Measurements from ENCODE around the gene WDR18. TPM values are rescaled to one million over a fixed set of nuclear protein-coding genes. Genes with fewer than 3 reads are reported as not detected.

The WDR18 gene
- total RNA-seq, 6 experiments from 2014 or later, result 47.5 to 55.8 (median 51.3) TPM

DNA sequence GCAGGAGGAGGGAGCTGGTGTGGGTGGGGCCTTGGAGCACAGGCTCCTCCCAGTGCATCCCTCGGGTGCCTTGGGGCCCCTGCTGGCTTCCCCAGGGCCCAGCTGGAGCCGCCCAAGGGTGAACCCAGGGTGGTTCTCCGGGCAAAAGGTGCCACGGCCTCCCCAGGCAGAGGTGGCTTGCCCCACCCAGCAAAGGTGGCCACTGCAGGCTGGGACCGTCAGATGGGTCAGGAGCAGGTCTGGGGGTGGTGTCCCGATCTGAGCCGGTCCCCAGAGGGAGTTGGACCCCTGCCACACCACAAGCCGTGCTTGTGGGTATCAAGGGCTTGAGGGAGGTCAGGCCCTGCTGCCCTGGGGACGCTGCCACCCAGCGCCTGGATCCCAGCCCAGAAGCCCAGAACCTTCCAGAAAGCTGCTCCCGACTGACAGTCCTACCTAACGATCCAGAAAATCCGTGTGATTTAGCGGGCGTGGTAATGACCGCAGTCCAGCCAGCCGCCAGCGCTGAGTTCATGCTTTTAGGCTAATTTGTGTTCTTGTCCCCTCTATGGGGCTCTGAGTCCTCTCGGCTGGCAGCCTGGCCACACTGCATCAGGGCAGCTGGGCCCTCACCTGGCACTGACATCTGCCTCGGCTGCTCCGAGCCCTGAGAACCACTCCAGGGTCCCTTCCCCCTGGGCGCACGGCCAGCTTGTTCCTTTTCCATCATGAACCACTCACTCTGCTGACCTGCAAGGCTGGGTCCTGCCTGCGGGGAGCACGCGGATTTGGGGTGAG lies 11.1 kb downstream of the WDR18 start:
- Mint-ChIP-seq H3K9me3 (no peaks in the 10 kb centered on the region), H3K4me3 (no peak overlapping the region), H3K27ac (no peak overlapping the region), H3K36me3 (ENCODE audit: low read depth) (peaks cover 4% of the 10 kb centered on the region; the same call in 1 of the 2 replicates), H3K4me1 (ENCODE audit: low read depth) (peaks cover 5% of the 10 kb centered on the region; the same call in 1 of the 2 replicates), H3K27me3 (ENCODE audit: insufficient read depth) (peaks cover 21% of the 10 kb centered on the region)
- TF ChIP-seq, protein P1, sequence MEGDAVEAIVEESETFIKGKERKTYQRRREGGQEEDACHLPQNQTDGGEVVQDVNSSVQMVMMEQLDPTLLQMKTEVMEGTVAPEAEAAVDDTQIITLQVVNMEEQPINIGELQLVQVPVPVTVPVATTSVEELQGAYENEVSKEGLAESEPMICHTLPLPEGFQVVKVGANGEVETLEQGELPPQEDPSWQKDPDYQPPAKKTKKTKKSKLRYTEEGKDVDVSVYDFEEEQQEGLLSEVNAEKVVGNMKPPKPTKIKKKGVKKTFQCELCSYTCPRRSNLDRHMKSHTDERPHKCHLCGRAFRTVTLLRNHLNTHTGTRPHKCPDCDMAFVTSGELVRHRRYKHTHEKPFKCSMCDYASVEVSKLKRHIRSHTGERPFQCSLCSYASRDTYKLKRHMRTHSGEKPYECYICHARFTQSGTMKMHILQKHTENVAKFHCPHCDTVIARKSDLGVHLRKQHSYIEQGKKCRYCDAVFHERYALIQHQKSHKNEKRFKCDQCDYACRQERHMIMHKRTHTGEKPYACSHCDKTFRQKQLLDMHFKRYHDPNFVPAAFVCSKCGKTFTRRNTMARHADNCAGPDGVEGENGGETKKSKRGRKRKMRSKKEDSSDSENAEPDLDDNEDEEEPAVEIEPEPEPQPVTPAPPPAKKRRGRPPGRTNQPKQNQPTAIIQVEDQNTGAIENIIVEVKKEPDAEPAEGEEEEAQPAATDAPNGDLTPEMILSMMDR (IDR thresholded peaks at IDR 0.05), result no peak
- no peak for DNase-seq

DNA sequence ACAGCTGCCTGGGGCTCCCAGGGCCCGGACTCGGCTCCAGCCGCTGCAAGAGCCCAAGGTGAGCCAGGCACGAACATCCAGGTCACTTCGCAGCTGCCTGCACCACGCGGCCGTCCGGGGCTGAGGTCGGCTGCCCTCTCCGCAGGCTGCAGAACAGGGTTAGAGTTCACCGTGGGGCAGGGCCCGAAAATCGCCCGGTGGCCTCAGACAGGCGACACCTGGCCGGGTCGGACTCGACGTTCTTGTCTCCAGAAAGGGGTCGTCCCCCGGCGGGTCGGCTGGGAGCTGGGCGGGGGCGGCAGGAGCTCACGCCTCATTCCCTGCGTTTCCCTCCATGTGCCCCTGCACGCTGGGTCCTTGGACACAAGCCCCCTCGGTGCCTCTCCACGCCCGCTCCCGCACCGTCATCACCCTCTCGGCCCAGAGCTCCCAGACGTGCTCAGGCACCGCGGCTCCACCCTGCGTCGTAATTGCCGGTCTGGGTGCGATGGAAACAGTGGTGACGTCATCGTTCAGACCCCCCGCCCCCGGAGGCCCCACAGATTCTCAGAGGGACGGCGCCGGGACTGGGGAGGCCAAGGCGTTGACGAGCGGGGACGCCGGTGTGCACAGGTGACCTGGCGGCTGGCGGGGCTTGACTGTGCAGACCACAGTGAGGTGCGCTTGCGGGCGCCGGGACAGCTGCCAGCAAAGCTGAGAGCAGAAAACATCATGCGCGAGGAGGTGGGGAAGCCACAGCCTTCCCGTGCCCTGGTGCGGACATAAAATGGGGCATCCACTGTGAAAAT lies 12.1 kb downstream of the WDR18 start:
- TF ChIP-seq, protein P1 (IDR thresholded peaks at IDR 0.05), result no peak
- Mint-ChIP-seq H3K27me3 (ENCODE audit: insufficient read depth) (peaks cover 21% of the 10 kb centered on the region), H3K4me1 (ENCODE audit: low read depth) (peaks cover 5% of the 10 kb centered on the region; the same call in 1 of the 2 replicates), H3K27ac (no peak overlapping the region), H3K9me3 (no peaks in the 10 kb centered on the region), H3K4me3 (peak overlapping the region; percentile 59), H3K36me3 (ENCODE audit: low read depth) (peaks cover 4% of the 10 kb centered on the region; the same call in 1 of the 2 replicates)
- DNase-seq, result peak; percentile 45

DNA sequence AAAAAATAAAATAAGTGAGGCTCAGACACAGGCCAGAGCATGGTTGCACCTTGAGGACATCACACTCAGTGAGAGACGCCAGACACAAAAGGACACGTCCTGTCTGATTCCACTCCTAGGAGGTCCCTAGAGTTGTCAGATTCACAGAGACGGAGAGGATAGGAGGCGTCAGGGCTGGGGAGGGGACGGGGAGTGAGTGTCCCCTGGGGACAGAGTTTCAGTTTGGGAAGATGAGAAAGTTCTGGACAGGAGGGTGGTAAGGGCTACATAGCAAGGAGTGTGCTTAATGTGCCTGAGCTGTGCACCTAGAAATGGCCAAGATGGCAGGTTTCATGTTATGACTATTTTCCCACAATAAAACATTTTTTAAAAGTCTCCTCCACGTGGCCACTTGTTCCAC lies 13.9 kb downstream of the WDR18 start:
- TF ChIP-seq, protein P1 (IDR thresholded peaks at IDR 0.05), result no peak
- DNase-seq, result no peak
- Mint-ChIP-seq H3K27ac (no peak overlapping the region), H3K27me3 (ENCODE audit: insufficient read depth) (peaks cover 21% of the 10 kb centered on the region), H3K4me1 (ENCODE audit: low read depth) (peaks cover 5% of the 10 kb centered on the region; the same call in 1 of the 2 replicates), H3K4me3 (no peak overlapping the region), H3K9me3 (no peaks in the 10 kb centered on the region), H3K36me3 (ENCODE audit: low read depth) (no peaks in the 10 kb centered on the region)

DNA sequence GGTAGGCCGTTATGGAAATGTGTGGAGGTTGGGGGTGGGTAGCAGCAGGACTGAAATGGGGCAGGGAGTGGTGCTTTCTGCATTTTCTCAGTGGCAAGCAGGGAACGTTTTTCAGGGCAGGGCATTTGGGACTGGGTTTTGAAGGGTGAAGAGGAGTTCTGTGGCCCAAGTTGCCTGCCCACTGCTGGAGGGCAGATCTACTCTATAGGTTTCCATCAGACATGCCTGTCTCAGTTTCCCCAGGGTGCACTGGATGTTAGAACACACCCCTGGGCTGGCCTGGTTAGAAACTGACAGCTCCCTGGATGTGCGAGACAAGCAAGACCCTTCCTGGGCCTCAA lies 15.2 kb downstream of the WDR18 start:
- TF ChIP-seq, protein P1 (IDR thresholded peaks at IDR 0.05), result no peak
- H3K27me3 Mint-ChIP-seq (ENCODE audit: insufficient read depth), result peaks cover 21% of the 10 kb centered on the region
- H3K4me1 Mint-ChIP-seq (ENCODE audit: low read depth), result peaks cover 5% of the 10 kb centered on the region; the same call in 1 of the 2 replicates
- H3K9me3 Mint-ChIP-seq, result no peaks in the 10 kb centered on the region
- H3K36me3 Mint-ChIP-seq (ENCODE audit: low read depth), result no peaks in the 10 kb centered on the region
- no peak overlapping the region for H3K4me3 Mint-ChIP-seq
- DNase-seq, result no peak
- H3K27ac Mint-ChIP-seq, result no peak overlapping the region

DNA sequence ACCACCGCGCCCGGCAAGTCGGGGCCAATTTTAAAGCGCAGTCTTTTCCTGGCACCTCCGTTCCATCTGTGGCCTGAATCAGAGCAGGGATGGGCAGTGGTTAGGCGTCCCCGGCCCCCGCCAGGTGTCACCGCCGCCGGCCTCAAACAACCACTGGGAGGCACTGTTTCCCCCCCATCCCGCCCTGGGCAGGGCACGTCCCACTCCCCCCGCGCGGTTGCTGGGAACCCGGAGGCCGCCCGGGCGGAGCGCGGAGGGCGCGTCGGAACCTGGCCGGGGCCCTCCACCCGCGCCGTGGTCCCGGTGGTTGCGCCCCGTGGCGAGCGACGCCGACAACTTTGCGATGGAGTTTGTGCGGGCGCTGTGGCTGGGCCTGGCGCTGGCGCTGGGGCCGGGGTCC lies 15.9 kb downstream of the WDR18 start, which contains the start of gene GRIN3B:
TSS of gene GRIN3B (plus strand) at position 325 of the 400 bp plus-strand sequence. CDS start at position 344, 19 bp downstream.
- peak; percentile 28 for DNase-seq
- TF ChIP-seq, protein P1 (IDR thresholded peaks at IDR 0.05), result peak; percentile 76
- H3K27ac Mint-ChIP-seq, result no peak within 1 kb of the TSS
- H3K4me3 Mint-ChIP-seq, result peak within 1 kb of the TSS; percentile 43; the same call in 1 of the 2 replicates
- peaks cover 5% of the 10 kb centered on the region; the same call in 1 of the 2 replicates for H3K4me1 Mint-ChIP-seq (ENCODE audit: low read depth)
- peaks cover 2% of the 10 kb centered on the region; the same call in 1 of the 2 replicates for H3K9me3 Mint-ChIP-seq
- no peaks in the 10 kb centered on the region for H3K36me3 Mint-ChIP-seq (ENCODE audit: low read depth)
- H3K27me3 Mint-ChIP-seq (ENCODE audit: insufficient read depth), result peaks cover 23% of the 10 kb centered on the region

Measured in HFFc6 (cell line).